ENCODE results near the gene CDK11A. TPM values are rescaled to one million over a fixed set of nuclear protein-coding genes. Genes with fewer than 3 reads are reported as not detected.
A peak's percentile ranks its signal among the peaks of the same experiment; 100 is the strongest.
"Not testable (repeated sequence)": the region's sequence is repeated elsewhere in the genome, so short reads cannot be mapped to it uniquely, and the experiment has no call there.

CDK11A gene
- 35.6 TPM for total RNA-seq

DNA sequence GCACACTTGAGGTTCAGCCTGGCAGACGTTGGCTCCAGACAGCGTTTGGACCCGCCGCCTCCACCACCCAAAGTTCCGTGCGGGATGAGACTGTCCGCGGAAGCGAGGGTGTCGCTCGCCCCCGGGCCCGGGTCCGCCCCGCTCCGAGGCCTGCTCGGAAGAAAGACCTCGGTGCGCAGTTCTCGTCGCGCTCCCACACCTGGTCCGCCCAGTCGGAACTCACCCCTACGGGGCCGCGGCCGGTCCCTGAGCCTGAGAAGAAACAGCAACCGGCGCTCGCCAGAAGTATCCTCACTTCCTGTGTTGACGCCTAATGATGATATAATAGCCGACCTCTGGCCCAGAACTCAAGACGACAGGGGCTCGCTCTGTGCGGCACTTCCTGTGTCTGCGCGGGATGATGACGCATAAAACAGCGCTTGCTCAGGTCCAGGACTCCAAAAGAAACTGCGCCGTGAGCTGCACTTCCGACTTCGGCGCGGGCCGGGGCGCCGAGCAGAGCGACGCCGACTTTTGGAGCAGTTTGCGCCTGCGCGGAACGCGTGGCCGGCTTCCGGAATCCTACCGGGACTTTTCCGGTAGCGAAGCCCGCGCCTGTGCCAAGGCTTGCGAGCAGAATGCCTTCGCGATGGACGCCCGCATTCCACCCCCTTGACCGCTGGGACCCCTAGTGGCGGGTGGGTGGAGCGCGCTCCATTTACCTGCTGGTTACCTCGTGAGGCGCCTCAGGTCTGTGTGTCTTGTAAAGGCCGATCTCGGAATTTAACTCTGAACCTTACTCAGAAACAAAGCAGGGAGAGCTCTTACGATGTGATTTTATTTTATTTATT, at the start of gene CDK11A:
Gene CDK11A, minus strand, starts transcription at position 323 of the 830 bp plus-strand sequence. CDS start 1,539 bp downstream, outside the sequence.
- peak in 1 of 2 donors; percentile 36 for TF ChIP-seq POLR2A (IDR thresholded peaks at IDR 0.05)
- TF ChIP-seq POLR2AphosphoS5 (IDR thresholded peaks at IDR 0.05; ENCODE audit: insufficient read depth in 1 of 2, low read depth in 1 of 2): peak; percentile 94 to 99
- TF ChIP-seq, protein P1, sequence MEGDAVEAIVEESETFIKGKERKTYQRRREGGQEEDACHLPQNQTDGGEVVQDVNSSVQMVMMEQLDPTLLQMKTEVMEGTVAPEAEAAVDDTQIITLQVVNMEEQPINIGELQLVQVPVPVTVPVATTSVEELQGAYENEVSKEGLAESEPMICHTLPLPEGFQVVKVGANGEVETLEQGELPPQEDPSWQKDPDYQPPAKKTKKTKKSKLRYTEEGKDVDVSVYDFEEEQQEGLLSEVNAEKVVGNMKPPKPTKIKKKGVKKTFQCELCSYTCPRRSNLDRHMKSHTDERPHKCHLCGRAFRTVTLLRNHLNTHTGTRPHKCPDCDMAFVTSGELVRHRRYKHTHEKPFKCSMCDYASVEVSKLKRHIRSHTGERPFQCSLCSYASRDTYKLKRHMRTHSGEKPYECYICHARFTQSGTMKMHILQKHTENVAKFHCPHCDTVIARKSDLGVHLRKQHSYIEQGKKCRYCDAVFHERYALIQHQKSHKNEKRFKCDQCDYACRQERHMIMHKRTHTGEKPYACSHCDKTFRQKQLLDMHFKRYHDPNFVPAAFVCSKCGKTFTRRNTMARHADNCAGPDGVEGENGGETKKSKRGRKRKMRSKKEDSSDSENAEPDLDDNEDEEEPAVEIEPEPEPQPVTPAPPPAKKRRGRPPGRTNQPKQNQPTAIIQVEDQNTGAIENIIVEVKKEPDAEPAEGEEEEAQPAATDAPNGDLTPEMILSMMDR (IDR thresholded peaks at IDR 0.05): peak; percentile 11 to 25 (median 18)
- intact Hi-C loops (cut with DNase I); H3K9me3 ChIP-seq; H3K36me3 ChIP-seq; H3K27me3 ChIP-seq; H3K4me1 ChIP-seq: not testable (repeated sequence)
- Histone ChIP-seq H3K27ac (peak within 1 kb of the TSS; percentile 79), H3K4me3 (peak within 1 kb of the TSS; percentile 63 to 65)
- peak; percentile 98 to 99 for DNase-seq (ENCODE audit: extremely low spot score in 2 of 2)

DNA sequence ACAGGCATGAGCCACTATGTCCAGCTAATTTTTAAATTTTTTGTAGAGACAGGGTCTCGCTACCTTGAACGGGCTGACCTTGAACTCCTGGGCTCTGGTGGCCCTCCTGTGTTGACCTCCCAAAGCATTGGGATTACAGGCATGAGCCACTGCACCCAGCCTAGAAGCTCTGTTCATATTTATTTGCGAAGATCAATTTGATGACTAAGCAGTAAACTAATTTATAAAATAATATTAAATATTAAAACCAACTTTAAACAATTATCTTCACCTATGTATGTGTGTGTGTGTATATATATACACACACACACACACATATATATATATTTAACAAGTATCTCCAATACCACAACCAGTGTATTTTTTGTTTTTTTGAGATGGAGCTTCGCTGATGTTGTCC, 49.7 kb upstream of the CDK11A start:
- Histone ChIP-seq H3K27ac (no peak overlapping the region), H3K4me1 (peaks cover 40% of the 10 kb centered on the region), H3K9me3 (peaks cover 10% of the 10 kb centered on the region), H3K27me3 (no peaks in the 10 kb centered on the region), H3K4me3 (no peak overlapping the region), H3K36me3 (peaks cover 0 to 16% of the 10 kb centered on the region in 2 donors)
- no peak for DNase-seq (ENCODE audit: extremely low spot score in 2 of 2)
- intact Hi-C loops (cut with DNase I): no loop called here
- TF ChIP-seq, protein P1 (IDR thresholded peaks at IDR 0.05): no peak
- TF ChIP-seq POLR2A (IDR thresholded peaks at IDR 0.05): no peak
- TF ChIP-seq POLR2AphosphoS5 (IDR thresholded peaks at IDR 0.05; ENCODE audit: insufficient read depth in 1 of 2, low read depth in 1 of 2): no peak

DNA sequence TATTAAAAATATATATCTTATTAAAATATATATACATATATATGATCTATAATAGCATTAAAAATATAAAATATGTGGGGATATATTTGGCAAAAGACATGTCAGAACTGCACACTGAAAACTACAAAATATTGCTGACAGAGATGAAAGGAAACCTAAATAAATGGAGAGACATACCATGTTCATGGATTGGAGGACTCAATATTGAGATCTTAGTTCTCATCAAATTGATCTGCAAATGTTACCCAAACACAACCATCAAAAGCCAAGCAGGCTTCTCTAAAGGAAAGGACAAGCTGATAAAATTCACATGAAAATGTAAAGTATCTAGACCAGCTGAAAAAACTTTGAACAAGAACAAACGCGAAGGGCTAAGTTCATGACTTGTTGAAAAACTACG, 46.9 kb upstream of the CDK11A start:
- no peaks in the 10 kb centered on the region for H3K27me3 ChIP-seq
- TF ChIP-seq POLR2AphosphoS5 (IDR thresholded peaks at IDR 0.05; ENCODE audit: insufficient read depth in 1 of 2, low read depth in 1 of 2) (no peak), POLR2A (IDR thresholded peaks at IDR 0.05) (no peak)
- TF ChIP-seq, protein P1 (IDR thresholded peaks at IDR 0.05): no peak
- peaks cover 10% of the 10 kb centered on the region for H3K9me3 ChIP-seq
- no peak overlapping the region for H3K27ac ChIP-seq
- peaks cover 17% of the 10 kb centered on the region for H3K4me1 ChIP-seq
- H3K36me3 ChIP-seq: peaks cover 0 to 16% of the 10 kb centered on the region in 2 donors
- H3K4me3 ChIP-seq: no peak overlapping the region
- intact Hi-C loops (cut with DNase I): no loop called here
- no peak for DNase-seq (ENCODE audit: extremely low spot score in 2 of 2)

DNA sequence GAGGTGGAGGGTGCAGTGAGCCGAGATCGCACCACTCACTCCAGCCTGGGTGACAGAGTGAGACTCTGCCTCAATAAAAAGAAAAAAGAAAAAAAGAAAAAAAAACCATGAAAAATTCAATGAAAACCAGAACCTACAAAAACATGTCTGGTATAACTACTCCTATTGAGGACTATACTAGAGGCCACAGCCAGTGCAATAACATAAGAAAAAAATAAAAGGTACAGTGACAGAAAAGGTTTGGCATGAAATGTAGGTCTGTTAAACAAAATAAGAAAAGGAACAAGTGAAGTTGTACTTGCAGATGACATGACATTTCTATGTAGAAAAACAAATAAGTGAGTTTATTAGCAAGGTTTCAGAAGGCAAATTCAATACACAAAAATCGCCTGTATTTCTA, 45.9 kb upstream of the CDK11A start:
- no peaks in the 10 kb centered on the region for H3K27me3 ChIP-seq
- peaks cover 0 to 16% of the 10 kb centered on the region in 2 donors for H3K36me3 ChIP-seq
- no peak for DNase-seq (ENCODE audit: extremely low spot score in 2 of 2)
- intact Hi-C loops (cut with DNase I): no loop called here
- peaks cover 7% of the 10 kb centered on the region for H3K4me1 ChIP-seq
- H3K4me3 ChIP-seq: no peak overlapping the region
- TF ChIP-seq, protein P1 (IDR thresholded peaks at IDR 0.05): no peak
- TF ChIP-seq POLR2AphosphoS5 (IDR thresholded peaks at IDR 0.05; ENCODE audit: insufficient read depth in 1 of 2, low read depth in 1 of 2) (no peak), POLR2A (IDR thresholded peaks at IDR 0.05) (no peak)
- H3K9me3 ChIP-seq: peaks cover 10% of the 10 kb centered on the region
- no peak overlapping the region for H3K27ac ChIP-seq

Measured in vagina (tissue), 2 donors.